ENCODE data around the gene SIPA1L2. TPM values are rescaled to one million over a fixed set of nuclear protein-coding genes. Genes with fewer than 3 reads are reported as not detected.

SIPA1L2 gene
- total RNA-seq, 3 donors from 2014 or later (not counting 1 experiment from before 2014, with no cell fraction given) = 1.5 to 2.3 (median 1.6) TPM

GRCh38 chr1:232587141-232588008 lies 42.6 kb downstream of the SIPA1L2 start:
- no peaks in the 10 kb centered on the region for H3K9me3 ChIP-seq (ENCODE audit: control insufficient read depth, insufficient read depth, low read length)
- Mint-ChIP-seq H3K4me3 (no peak overlapping the region), H3K9me3 (peaks cover 0 to 2% of the 10 kb centered on the region in 2 donors), H3K27ac (no peak overlapping the region), H3K27me3 (ENCODE audit: low read depth in 2 of 2) (peaks cover 5 to 7% of the 10 kb centered on the region in 2 donors), H3K36me3 (no peaks in the 10 kb centered on the region), H3K4me1 (peaks cover 7 to 10% of the 10 kb centered on the region in 2 donors)
- no peak overlapping the region for H3K4me3 ChIP-seq (ENCODE audit: low read length)
- WGBS (ENCODE audit: insufficient coverage) = 86% methylated on average over 10 of the region's 11 CpGs
- TF ChIP-seq, protein P1, sequence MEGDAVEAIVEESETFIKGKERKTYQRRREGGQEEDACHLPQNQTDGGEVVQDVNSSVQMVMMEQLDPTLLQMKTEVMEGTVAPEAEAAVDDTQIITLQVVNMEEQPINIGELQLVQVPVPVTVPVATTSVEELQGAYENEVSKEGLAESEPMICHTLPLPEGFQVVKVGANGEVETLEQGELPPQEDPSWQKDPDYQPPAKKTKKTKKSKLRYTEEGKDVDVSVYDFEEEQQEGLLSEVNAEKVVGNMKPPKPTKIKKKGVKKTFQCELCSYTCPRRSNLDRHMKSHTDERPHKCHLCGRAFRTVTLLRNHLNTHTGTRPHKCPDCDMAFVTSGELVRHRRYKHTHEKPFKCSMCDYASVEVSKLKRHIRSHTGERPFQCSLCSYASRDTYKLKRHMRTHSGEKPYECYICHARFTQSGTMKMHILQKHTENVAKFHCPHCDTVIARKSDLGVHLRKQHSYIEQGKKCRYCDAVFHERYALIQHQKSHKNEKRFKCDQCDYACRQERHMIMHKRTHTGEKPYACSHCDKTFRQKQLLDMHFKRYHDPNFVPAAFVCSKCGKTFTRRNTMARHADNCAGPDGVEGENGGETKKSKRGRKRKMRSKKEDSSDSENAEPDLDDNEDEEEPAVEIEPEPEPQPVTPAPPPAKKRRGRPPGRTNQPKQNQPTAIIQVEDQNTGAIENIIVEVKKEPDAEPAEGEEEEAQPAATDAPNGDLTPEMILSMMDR (IDR thresholded peaks at IDR 0.05) = no peak
- intact Hi-C loops (cut with micrococcal nuclease) = no loop called here
- no peak for ATAC-seq
- H3K27ac ChIP-seq (ENCODE audit: low read length) = no peak overlapping the region
- DNase-seq = no peak
- H3K27me3 ChIP-seq (ENCODE audit: control insufficient read depth, insufficient read depth, low read length) = no peaks in the 10 kb centered on the region
- H3K4me1 ChIP-seq (ENCODE audit: control insufficient read depth, insufficient read depth, low read length) = peaks cover 6% of the 10 kb centered on the region
- H3K36me3 ChIP-seq (ENCODE audit: control insufficient read depth, insufficient read depth, low read length) = no peaks in the 10 kb centered on the region

GRCh38 chr1:232586679-232587078 lies 43.3 kb downstream of the SIPA1L2 start:
- peaks cover 7 to 10% of the 10 kb centered on the region in 2 donors for H3K4me1 Mint-ChIP-seq
- intact Hi-C loops (cut with micrococcal nuclease) = no loop called here
- DNase-seq = no peak
- no peaks in the 10 kb centered on the region for H3K9me3 ChIP-seq (ENCODE audit: control insufficient read depth, insufficient read depth, low read length)
- no peaks in the 10 kb centered on the region for H3K27me3 ChIP-seq (ENCODE audit: control insufficient read depth, insufficient read depth, low read length)
- H3K9me3 Mint-ChIP-seq = peaks cover 0 to 2% of the 10 kb centered on the region in 2 donors
- H3K4me3 ChIP-seq (ENCODE audit: low read length) = no peak overlapping the region
- H3K36me3 ChIP-seq (ENCODE audit: control insufficient read depth, insufficient read depth, low read length) = no peaks in the 10 kb centered on the region
- ATAC-seq = no peak
- no peak overlapping the region for H3K27ac Mint-ChIP-seq
- TF ChIP-seq, protein P1 (IDR thresholded peaks at IDR 0.05) = no peak
- WGBS (ENCODE audit: insufficient coverage) = 93% methylated on average over 2 of the region's 3 CpGs
- H3K36me3 Mint-ChIP-seq = no peaks in the 10 kb centered on the region
- no peak overlapping the region for H3K4me3 Mint-ChIP-seq
- H3K4me1 ChIP-seq (ENCODE audit: control insufficient read depth, insufficient read depth, low read length) = peaks cover 6% of the 10 kb centered on the region
- H3K27ac ChIP-seq (ENCODE audit: low read length) = no peak overlapping the region
- peaks cover 5 to 9% of the 10 kb centered on the region in 2 donors for H3K27me3 Mint-ChIP-seq (ENCODE audit: low read depth in 2 of 2)

GRCh38 chr1:232585486-232585885 lies 44.4 kb downstream of the SIPA1L2 start:
- ATAC-seq = no peak
- DNase-seq = no peak
- intact Hi-C loops (cut with micrococcal nuclease) = no loop called here
- Histone ChIP-seq H3K4me3 (ENCODE audit: low read length) (no peak overlapping the region), H3K36me3 (ENCODE audit: control insufficient read depth, insufficient read depth, low read length) (no peaks in the 10 kb centered on the region), H3K27me3 (ENCODE audit: control insufficient read depth, insufficient read depth, low read length) (no peaks in the 10 kb centered on the region), H3K27ac (ENCODE audit: low read length) (no peak overlapping the region), H3K4me1 (ENCODE audit: control insufficient read depth, insufficient read depth, low read length) (peaks cover 4% of the 10 kb centered on the region), H3K9me3 (ENCODE audit: control insufficient read depth, insufficient read depth, low read length) (no peaks in the 10 kb centered on the region)
- Mint-ChIP-seq H3K27ac (no peak overlapping the region), H3K27me3 (ENCODE audit: low read depth in 2 of 2) (peaks cover 5 to 15% of the 10 kb centered on the region in 2 donors), H3K36me3 (no peaks in the 10 kb centered on the region), H3K9me3 (peaks cover 0 to 2% of the 10 kb centered on the region in 2 donors), H3K4me1 (peaks cover 8 to 17% of the 10 kb centered on the region in 2 donors), H3K4me3 (no peak overlapping the region)
- TF ChIP-seq, protein P1 (IDR thresholded peaks at IDR 0.05) = no peak
